Caco-2 (cell line): ENCODE results near the gene FOXN3. TPM values are rescaled to one million over a fixed set of nuclear protein-coding genes. Genes with fewer than 3 reads are reported as not detected.

Experiments used
- BruUV-seq: library from RNA; stranded (reverse); fragments of 400-500 nt; replicated peaks from 2 replicates; lab custom pipeline; 2021; lab: Mats Ljungman, UMichigan
- CTCF ChIA-PET: fragments of 300-600 bp; sonication (Branson Sonifier 250); formaldehyde crosslinking; loops from one replicate; lab custom pipeline; 2022; ENCODE audit warnings: antibody characterized with exemption; lab: Charles Lee
- POLR2A ChIA-PET: fragments of 300-600 bp; sonication (Branson Sonifier 250); formaldehyde crosslinking; loops from one replicate; lab custom pipeline; 2022; ENCODE audit warnings: antibody characterized with exemption; lab: Charles Lee
- DNase-seq, 2 experiments: peaks; one replicate each; pipeline versions ENCODE4 v3.0.0 to v3.0.0-alpha.2; 2020 to 2022
- H3K27me3 ChIP-seq: replicated peaks from 2 replicates; pipeline ENCODE4 v1.6.0; 2011; ENCODE audit warnings: low read length; ENCODE audit not compliant: control insufficient read depth, insufficient read depth
- H3K36me3 ChIP-seq: 2 replicates; pipeline ENCODE4 v1.5.1; 2011; ENCODE audit warnings: low read length; ENCODE audit not compliant: control insufficient read depth, insufficient read depth
- H3K4me1 ChIP-seq: fragments of 250-450 bp; sonication (Bioruptor Pico); 2 replicates; pipeline ENCODE4 v1.5.1; 2020; ENCODE audit warnings: mild to moderate bottlenecking
- H3K4me3 ChIP-seq: 2 replicates; pipeline ENCODE4 v1.5.1; 2011; ENCODE audit warnings: low read depth, mild to moderate bottlenecking, control low read depth, low read length
- H3K9me3 ChIP-seq: fragments of 250-450 bp; sonication (Bioruptor Pico); 2 replicates; pipeline ENCODE4 v1.5.1; 2020; ENCODE audit warnings: mild to moderate bottlenecking, moderate library complexity
- H3K27ac Mint-ChIP-seq: one replicate; pipeline ENCODE4 v1.8.0; 2022; ENCODE audit warnings: mixed read lengths; ENCODE audit not compliant: unreplicated experiment
- H3K27me3 Mint-ChIP-seq: one replicate; pipeline ENCODE4 v1.8.0; 2022; ENCODE audit warnings: mixed read lengths; ENCODE audit not compliant: insufficient read depth, unreplicated experiment
- H3K36me3 Mint-ChIP-seq: one replicate; pipeline ENCODE4 v1.8.0; 2022; ENCODE audit warnings: mild to moderate bottlenecking, mixed read lengths; ENCODE audit not compliant: insufficient read depth, unreplicated experiment
- H3K4me1 Mint-ChIP-seq: one replicate; pipeline ENCODE4 v1.8.0; 2022; ENCODE audit warnings: low read depth, mixed read lengths; ENCODE audit not compliant: unreplicated experiment
- H3K4me3 Mint-ChIP-seq: one replicate; pipeline ENCODE4 v1.8.0; 2022; ENCODE audit warnings: mild to moderate bottlenecking, moderate library complexity, mixed read lengths; ENCODE audit not compliant: unreplicated experiment
- H3K9me3 Mint-ChIP-seq: one replicate; pipeline ENCODE4 v1.8.0; 2022; ENCODE audit warnings: mixed read lengths; ENCODE audit not compliant: unreplicated experiment
- CTCF ChIP-seq, 2 experiments: fragments of 200-600 bp in 1 of 2; IDR thresholded peaks; 1 replicate in 1 of 2; 2 replicates in 1 of 2; pipeline versions ENCODE4 v1.5.1 to v1.8.0; 2011 to 2022; ENCODE audit warnings: antibody characterized with exemption in 1 of 2, control low read depth in 1 of 2, inconsistent platforms in 1 of 2, low read depth in 1 of 2, low read length in 1 of 2, mild to moderate bottlenecking in 1 of 2, moderate library complexity in 1 of 2; ENCODE audit not compliant: insufficient read depth in 1 of 2, severe bottlenecking in 1 of 2, unreplicated experiment in 1 of 2
- intact Hi-C: fragments of 100-400 bp; cut with micrococcal nuclease; formaldehyde crosslinking; loops from one replicate; pipeline ENCODE4 v1.10.0; 2022; ENCODE audit not compliant: unreplicated experiment
- total RNA-seq: library from RNA; stranded (reverse); gene quantifications from 2 replicates; pipeline ENCODE4 v1.2.3, GENCODE V29; 2022

FOXN3 gene
- total RNA-seq, 1 experiment from 2014 or later = 20.6 TPM

- H3K27me3 ChIP-seq = no peaks in the 10 kb centered on the region
These were observed 126.2 kb downstream of the FOXN3 start for GRCh38 chr14:89290813-89291212.

GRCh38 chr14:89289477-89289876 lies 127.6 kb downstream of the FOXN3 start:
- Mint-ChIP-seq H3K27me3 (no peaks in the 10 kb centered on the region), H3K4me3 (no peak overlapping the region), H3K36me3 (no peaks in the 10 kb centered on the region), H3K4me1 (no peaks in the 10 kb centered on the region), H3K9me3 (no peaks in the 10 kb centered on the region), H3K27ac (no peak overlapping the region)
- DNase-seq = no peak
- ChIA-PET POLR2A (interaction anchor here (0.5 kb wide), 1 partner anchor 198 kb away, joined by 3 read pairs; no protein-coding TSS in a partner anchor), CTCF (no interaction called here)
- H3K4me1 ChIP-seq = no peaks in the 10 kb centered on the region
- no TSS peak for BruUV-seq
- TF ChIP-seq CTCF (IDR thresholded peaks at IDR 0.05; ENCODE audit: insufficient read depth in 1 of 2, low read depth in 1 of 2, low read length in 1 of 2, severe bottlenecking in 1 of 2, unreplicated experiment in 1 of 2) = no peak
- intact Hi-C loops = no loop called here
- H3K4me3 ChIP-seq = no peak overlapping the region
- H3K36me3 ChIP-seq = no peaks in the 10 kb centered on the region
- no peaks in the 10 kb centered on the region for H3K9me3 ChIP-seq
- H3K27me3 ChIP-seq = no peaks in the 10 kb centered on the region

More at GRCh38 chr14:89290813-89291212, 126.2 kb downstream of the FOXN3 start:
- H3K36me3 ChIP-seq = no peaks in the 10 kb centered on the region
- no peak overlapping the region for H3K27ac Mint-ChIP-seq
- intact Hi-C loops = no loop called here
- no peaks in the 10 kb centered on the region for H3K9me3 ChIP-seq
- BruUV-seq = no TSS peak
- no peak overlapping the region for H3K4me3 ChIP-seq
- no peak overlapping the region for H3K4me3 Mint-ChIP-seq
- no peaks in the 10 kb centered on the region for H3K9me3 Mint-ChIP-seq
- POLR2A ChIA-PET = no interaction called here
- H3K27me3 Mint-ChIP-seq = no peaks in the 10 kb centered on the region
- TF ChIP-seq CTCF (IDR thresholded peaks at IDR 0.05; ENCODE audit: insufficient read depth in 1 of 2, low read depth in 1 of 2, low read length in 1 of 2, severe bottlenecking in 1 of 2, unreplicated experiment in 1 of 2) = no peak
- CTCF ChIA-PET = no interaction called here
- no peaks in the 10 kb centered on the region for H3K4me1 Mint-ChIP-seq
- no peaks in the 10 kb centered on the region for H3K36me3 Mint-ChIP-seq
- no peaks in the 10 kb centered on the region for H3K4me1 ChIP-seq
- DNase-seq = no peak

- no peaks in the 10 kb centered on the region for H3K36me3 ChIP-seq
- no peak overlapping the region for H3K4me3 ChIP-seq
- Mint-ChIP-seq H3K4me1 (no peaks in the 10 kb centered on the region), H3K9me3 (no peaks in the 10 kb centered on the region), H3K4me3 (no peak overlapping the region), H3K27me3 (no peaks in the 10 kb centered on the region), H3K36me3 (no peaks in the 10 kb centered on the region), H3K27ac (no peak overlapping the region)
- no peaks in the 10 kb centered on the region for H3K27me3 ChIP-seq
- DNase-seq = no peak
- H3K9me3 ChIP-seq = no peaks in the 10 kb centered on the region
- intact Hi-C loops = no loop called here
- BruUV-seq = no TSS peak
- ChIA-PET CTCF (no interaction called here), POLR2A (no interaction called here)
- no peak for TF ChIP-seq CTCF (IDR thresholded peaks at IDR 0.05; ENCODE audit: insufficient read depth in 1 of 2, low read depth in 1 of 2, low read length in 1 of 2, severe bottlenecking in 1 of 2, unreplicated experiment in 1 of 2)
- H3K4me1 ChIP-seq = no peaks in the 10 kb centered on the region
These were observed 128.9 kb downstream of the FOXN3 start for GRCh38 chr14:89288114-89288513.
